ENCODE results near the gene FGF11. TPM values are rescaled to one million over a fixed set of nuclear protein-coding genes. Genes with fewer than 3 reads are reported as not detected.

Gene FGF11
- total RNA-seq, 1 donor from 2014 or later: 5.3 TPM

DNA sequence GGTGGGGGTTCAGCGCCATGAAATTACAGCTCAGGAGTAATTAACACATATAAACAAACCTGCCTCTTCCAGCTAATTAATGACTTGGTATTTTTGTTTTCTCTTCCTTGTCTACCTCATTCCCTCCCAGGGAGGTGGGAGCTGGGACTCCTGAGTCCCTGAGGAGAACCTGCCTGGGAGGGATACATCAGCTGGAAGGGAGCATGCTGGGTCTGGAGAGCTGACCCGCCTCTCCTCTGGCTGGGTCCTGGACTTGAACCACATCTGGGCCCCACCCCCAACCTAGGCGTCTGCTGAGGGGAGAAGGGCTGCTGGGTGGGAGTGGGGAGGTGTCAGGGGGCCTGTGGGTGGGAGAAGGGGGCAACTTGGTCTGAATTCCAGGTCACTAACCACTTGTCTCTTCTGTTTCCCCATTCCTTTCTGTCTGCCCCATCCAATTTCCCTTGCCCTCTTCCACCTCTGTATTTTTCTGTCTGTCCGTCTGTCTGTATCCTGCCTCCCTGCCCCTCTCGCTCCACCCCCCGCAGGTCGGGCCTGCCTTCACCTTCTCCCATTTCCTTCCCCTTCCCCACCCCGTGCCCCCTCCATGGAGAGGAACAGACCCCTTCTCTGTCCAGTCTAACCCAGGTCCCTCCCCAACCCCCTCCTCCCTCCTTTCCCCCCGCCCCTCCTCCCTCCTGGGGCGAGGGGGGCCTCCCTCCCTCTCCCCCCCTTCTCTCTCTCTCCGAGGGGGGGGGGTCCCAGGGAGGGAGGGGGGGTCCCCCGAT is 31.6 kb upstream of the FGF11 start, which contains the start of gene NLGN2:
Gene NLGN2 (plus strand): TSS at position 361 of the 767 bp plus-strand sequence. CDS start 411 bp downstream, outside the sequence.
- DNase-seq (ENCODE audit: low spot score in 2 of 2) (no peak), FAIRE-seq (no peak)

- DNase-seq (ENCODE audit: low spot score in 2 of 2) (no peak), FAIRE-seq (no peak)
Observed at GRCh38 chr17:7408252-7408727, 31.0 kb upstream of the FGF11 start.

DNA sequence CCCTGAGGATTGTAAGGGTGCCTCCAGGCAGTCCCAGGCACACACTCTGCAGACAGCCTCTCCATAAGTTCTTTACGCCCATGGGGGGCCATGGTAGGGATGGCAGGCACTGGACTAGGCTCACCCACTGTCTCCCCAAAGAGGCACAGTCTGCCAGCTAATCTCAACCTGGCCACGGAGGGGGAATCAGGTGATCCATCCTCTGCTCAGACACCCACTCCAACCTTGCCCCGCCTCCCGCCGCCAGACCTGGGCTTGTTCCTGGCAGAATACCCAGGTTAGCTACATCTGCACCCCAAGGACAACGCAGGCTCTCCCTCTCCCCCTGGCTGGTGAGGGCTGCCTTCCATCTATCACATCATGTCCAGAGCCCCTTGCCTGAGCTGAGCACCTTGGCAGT is 30.4 kb upstream of the FGF11 start:
- DNase-seq (ENCODE audit: low spot score in 2 of 2): no peak
- no peak for FAIRE-seq

GRCh38 chr17:7409716-7410115 is 29.6 kb upstream of the FGF11 start:
- no peak for FAIRE-seq
- DNase-seq (ENCODE audit: low spot score in 2 of 2): no peak

- DNase-seq (ENCODE audit: low spot score in 2 of 2): no peak
Observed at GRCh38 chr17:7410634-7411426, 28.5 kb upstream of the FGF11 start.

DNA sequence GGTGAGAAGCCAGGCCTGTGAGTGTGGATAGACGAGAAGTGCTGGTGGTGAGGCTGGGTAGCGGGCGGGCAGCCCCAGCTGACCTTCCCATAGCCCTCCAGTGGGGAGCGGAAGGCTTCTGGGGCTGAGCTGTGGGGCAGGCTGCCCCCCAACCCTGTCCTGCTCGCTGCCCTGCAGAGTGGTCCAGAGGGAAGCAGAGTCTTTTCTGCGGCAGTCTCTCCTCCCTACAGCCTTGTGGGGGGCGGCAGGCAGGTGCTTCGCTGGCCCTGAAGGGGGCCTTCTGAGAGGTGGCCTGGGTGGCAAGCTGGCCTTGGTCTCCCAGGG is 27.9 kb upstream of the FGF11 start:
- DNase-seq (ENCODE audit: low spot score in 2 of 2) (no peak), FAIRE-seq (no peak)

More at GRCh38 chr17:7410634-7411426, 28.5 kb upstream of the FGF11 start:
- FAIRE-seq: no peak

GRCh38 chr17:7413346-7413985 is 25.8 kb upstream of the FGF11 start:
- no peak for FAIRE-seq
- no peak for DNase-seq (ENCODE audit: low spot score in 2 of 2)

DNA sequence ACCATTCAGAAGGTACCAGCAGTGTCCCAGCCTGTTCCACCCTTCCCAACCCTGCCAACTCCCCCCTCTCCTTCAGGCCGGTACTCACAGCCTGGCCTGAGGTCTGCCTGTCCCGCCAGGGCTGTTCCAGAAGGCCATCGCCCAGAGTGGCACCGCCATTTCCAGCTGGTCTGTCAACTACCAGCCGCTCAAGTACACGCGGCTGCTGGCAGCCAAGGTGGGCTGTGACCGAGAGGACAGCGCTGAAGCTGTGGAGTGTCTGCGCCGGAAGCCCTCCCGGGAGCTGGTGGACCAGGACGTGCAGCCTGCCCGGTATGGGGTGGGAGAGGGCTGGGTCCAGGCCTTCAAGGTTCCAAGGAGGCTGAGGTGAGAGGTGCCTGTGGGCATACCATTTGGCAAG is 24.5 kb upstream of the FGF11 start:
- FAIRE-seq (no peak), DNase-seq (ENCODE audit: low spot score in 2 of 2) (no peak)

- no peak for FAIRE-seq
- DNase-seq (ENCODE audit: low spot score in 2 of 2): no peak
Observed at GRCh38 chr17:7415784-7416183, 23.5 kb upstream of the FGF11 start.

DNA sequence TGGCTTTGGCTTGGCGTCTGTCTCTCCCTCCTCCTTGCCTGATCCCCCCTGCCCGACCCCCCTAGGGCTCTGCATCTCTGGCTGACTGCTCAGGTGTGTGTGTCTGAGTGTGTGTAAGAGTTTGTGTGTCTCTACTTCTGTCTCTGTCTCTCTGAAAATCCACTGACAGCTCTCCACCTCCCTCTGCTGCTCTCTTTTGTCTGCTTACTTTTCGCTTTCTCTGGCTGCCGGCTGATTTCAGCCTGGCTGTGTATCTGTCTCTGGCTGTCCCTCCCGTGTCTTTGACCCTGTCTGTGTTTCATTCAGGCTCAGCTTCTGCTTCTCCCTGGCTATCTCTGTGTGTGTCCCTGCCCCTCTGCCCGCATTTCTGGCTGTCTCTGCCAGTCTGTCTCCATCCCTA is 23.0 kb upstream of the FGF11 start:
- FAIRE-seq: no peak
- no peak for DNase-seq (ENCODE audit: low spot score in 2 of 2)

- FAIRE-seq: no peak
- no peak for DNase-seq (ENCODE audit: low spot score in 2 of 2)
Observed at GRCh38 chr17:7417056-7417655, 22.2 kb upstream of the FGF11 start.

- FAIRE-seq (no peak), DNase-seq (ENCODE audit: low spot score in 2 of 2) (no peak)
Observed at GRCh38 chr17:7418472-7419152, 20.7 kb upstream of the FGF11 start.

DNA sequence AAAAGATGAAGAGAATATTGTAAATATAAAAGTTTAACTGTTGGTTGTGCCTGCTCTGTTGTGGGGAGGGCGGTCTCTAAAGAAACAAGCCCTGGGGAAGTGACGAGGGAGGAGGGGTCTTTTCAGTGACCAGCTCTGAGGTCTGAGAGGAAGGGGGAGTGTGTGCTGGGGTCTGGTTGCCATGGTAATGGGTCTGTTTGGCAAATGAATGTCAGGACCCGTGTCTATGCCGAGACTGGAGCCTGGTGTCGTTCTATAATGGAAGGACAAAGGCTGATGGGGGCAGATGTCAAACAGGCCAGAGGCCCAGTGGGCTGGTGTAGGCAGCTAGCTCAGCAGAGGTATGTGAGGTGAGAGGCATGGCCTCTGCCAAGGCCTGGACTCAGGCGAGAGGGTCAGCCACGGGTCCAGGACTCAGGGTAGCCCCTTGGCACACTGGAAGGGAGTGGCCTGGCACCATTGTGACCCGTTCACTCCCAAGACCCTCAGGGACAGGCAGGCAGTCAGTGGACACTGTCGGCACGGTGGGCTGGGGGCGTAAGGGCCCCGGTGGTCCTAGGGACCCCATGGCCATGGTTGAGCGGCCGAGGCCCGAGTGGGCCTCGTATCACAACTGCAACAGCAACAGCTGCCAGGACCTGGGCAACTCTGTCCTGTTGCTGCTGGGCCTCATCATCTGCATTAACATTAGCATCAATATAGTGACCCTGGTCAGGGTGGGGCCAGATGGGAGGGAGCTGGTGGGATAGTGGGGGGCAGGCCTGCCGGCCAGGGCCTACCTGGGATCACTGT is 19.3 kb upstream of the FGF11 start, which contains the start of gene SPEM1:
Gene SPEM1 (plus strand): TSS at position 506 of the 792 bp plus-strand sequence. CDS start 61 bp downstream, at position 567.
- no peak for FAIRE-seq

DNA sequence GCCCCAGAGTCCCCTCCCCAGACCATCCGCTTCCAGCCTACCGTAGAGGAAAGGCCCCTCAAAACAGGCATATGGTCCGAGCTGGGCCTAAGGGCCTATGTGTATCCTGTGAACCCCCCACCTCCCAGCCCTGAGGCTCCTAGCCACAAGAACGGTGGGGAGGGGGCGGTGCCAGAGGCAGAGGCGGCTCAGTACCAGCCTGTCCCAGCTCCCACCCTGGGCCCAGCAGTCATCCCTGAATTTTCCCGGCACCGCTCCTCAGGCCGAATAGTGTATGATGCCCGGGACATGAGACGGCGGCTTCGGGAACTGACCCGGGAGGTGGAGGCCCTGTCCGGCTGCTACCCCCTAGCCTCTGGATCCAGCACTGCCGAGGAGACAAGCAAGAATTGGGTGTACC is 18.1 kb upstream of the FGF11 start:
- FAIRE-seq (no peak), DNase-seq (ENCODE audit: low spot score in 2 of 2) (no peak)

More for the DNA sequence above, 19.3 kb upstream of the FGF11 start, which contains the start of gene SPEM1:
- no peak for DNase-seq (ENCODE audit: low spot score in 2 of 2)

DNA sequence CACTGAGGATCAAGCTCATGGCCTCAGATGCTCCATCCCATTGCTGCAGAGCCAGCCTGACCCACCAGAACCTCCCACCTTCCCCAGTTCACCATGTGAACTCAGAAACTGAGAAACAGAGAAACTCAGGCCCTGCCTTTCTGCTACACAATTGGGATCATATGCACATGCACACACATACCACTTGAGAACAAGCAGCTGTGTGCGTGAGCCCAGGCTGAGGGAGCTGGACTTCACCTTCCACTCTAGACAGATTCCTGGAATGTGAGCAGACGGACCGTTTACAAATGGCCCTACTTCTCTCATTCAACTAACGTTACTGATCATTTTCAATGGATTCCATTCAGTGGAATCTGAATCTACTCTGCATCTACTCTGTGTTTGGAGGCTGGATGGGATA is 15.6 kb upstream of the FGF11 start:
- no peak for FAIRE-seq
- no peak for DNase-seq (ENCODE audit: low spot score in 2 of 2)

DNA sequence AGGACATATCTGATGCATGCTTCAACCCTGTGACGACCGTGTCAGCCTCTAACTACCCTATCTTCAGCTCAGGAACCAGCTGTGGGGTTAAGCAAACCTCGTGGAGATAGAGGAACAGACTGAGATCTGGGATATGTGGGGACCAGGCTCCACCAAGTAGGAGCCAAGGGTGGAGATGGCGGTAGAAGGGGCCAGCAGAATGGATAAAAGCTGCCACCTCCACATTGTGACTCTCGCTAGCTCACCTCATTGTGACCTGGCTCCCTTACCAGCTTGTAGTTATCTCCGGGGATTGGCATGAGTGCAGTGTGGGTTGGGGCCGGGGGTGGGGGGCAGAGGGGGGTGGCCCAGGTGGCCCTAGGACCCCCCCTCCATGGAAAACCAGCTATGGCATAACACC is 14.0 kb upstream of the FGF11 start, which contains the start of gene SPEM2:
Gene SPEM2 (plus strand): TSS at position 301 of the 400 bp plus-strand sequence. CDS start 73 bp downstream, at position 374.
- DNase-seq (ENCODE audit: low spot score in 2 of 2) (no peak), FAIRE-seq (no peak)

- FAIRE-seq (no peak), DNase-seq (ENCODE audit: low spot score in 2 of 2) (no peak)
Observed at GRCh38 chr17:7425756-7426155, 13.6 kb upstream of the FGF11 start.

DNA sequence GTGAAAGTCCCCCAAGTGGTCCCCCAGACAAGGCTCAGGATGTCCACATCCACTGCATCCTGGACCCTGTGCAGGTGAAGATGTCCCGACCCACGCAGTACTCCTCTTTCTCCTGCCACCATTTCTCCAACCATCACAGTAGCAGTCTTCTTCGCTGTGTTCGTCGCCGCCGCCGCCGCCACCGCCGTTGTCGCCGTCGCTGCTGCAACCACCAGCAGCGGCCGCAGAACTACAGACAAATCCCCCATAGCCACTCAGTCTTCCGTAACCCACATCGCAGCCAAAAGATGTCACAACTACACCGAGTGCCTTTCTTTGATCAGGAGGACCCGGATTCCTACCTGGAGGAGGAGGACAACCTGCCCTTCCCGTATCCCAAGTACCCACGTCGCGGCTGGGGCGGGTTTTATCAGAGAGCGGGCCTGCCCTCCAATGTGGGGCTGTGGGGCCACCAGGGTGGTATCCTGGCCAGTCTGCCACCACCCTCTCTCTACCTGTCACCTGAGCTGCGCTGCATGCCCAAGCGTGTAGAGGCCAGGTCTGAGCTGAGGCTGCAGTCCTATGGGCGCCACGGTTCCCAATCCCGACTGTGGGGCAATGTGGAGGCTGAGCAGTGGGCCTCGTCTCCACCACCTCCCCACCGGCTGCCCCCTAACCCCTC is 13.0 kb upstream of the FGF11 start:
- FAIRE-seq (no peak), DNase-seq (ENCODE audit: low spot score in 2 of 2) (no peak)
